Activated T-cell treated with anti-CD3 and anti-CD28 coated beads for 48 hours (primary cell): Measurements from ENCODE around the gene XRCC4.

Experiments
- DNase-seq: peaks from one replicate; pipeline ENCODE4 v3.0.0-alpha.2; 2020; ENCODE audit warnings: low read depth

Gene XRCC4

GRCh38 chr5:83071286-83072051, 5.9 kb upstream of the XRCC4 start:
- DNase-seq, result no peak

GRCh38 chr5:83072966-83073365, 4.4 kb upstream of the XRCC4 start:
- DNase-seq, result no peak

DNA sequence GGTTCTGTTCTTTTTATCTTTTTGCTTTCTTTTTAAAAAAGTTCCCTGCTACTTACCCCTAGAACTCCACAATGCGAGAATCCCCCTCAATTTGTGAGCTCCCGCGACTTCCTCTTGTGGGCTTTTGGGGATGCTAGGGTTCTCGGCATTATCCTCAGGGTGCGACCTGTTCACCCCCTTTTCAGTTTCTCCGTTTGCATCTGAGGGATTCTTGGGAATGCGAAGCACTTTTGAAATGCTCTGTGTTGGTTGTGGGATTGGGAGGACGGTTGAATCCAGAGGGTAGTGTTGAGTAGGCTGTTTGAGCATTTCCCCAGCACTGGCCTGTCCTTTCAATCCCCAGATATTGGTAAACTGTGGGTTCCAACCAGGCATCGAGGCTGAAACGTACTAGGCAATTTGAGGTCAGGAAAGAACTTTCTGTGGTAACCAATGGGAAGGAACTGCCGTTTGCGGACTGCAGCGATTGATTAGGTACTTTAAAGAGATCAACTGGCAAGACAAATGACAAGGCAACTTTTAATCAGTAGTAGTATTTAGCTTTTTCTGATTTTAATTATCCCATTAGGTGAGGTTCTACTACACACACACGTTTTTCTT, 415 bp downstream of the XRCC4 start:
- no peak for DNase-seq

- no peak for DNase-seq
Observed at GRCh38 chr5:83082750-83083149, 5.4 kb downstream of the XRCC4 start.

- DNase-seq, result no peak
Observed at GRCh38 chr5:83084336-83084735, 7.0 kb downstream of the XRCC4 start.

- no peak for DNase-seq
Observed at GRCh38 chr5:83085106-83085505, 7.8 kb downstream of the XRCC4 start.

DNA sequence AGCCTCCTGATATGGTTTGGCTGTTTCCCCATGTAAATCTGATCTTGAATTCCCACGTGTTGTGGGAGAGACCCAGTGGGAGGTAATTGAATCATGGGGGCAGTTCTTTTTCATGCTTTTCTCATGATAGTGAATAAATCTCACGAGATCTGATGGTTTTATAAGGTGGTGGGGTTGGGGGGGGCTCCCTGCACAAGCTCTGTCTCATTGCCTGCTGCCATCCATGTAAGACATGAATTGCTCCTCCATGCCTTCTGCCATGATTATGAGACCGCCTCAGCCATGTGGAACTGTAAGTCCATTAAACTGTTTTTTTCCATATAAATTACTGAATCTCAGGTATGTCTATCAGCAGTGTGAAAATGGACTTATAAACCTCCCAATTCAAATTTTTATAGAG, 12.8 kb downstream of the XRCC4 start:
- DNase-seq, result no peak

DNA sequence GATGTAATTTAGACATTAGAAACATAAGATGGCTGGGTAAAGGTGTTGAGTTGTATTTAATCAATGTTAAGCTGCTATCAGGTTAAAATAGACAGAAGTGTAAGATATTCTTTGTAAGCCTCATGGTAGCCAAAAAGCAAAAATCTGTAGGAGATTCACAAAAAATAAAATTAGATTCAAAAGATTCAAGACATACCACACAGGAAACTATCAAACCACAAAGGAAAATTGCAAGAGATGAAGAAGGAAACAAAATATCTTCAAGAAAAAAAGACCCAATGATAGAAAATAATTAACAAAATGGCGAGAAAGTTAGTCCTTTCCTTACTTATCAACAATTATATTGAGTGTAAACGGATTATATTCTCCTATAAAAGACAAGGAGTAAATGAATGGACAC, 15.3 kb downstream of the XRCC4 start:
- DNase-seq, result no peak

- DNase-seq, result no peak
Observed at GRCh38 chr5:83093692-83094091, 16.3 kb downstream of the XRCC4 start.

- no peak for DNase-seq
Observed at GRCh38 chr5:83095163-83095956, 18.0 kb downstream of the XRCC4 start.

GRCh38 chr5:83095957-83096539, 18.7 kb downstream of the XRCC4 start:
- DNase-seq, result no peak

GRCh38 chr5:83096660-83097339, 19.5 kb downstream of the XRCC4 start:
- DNase-seq, result no peak

DNA sequence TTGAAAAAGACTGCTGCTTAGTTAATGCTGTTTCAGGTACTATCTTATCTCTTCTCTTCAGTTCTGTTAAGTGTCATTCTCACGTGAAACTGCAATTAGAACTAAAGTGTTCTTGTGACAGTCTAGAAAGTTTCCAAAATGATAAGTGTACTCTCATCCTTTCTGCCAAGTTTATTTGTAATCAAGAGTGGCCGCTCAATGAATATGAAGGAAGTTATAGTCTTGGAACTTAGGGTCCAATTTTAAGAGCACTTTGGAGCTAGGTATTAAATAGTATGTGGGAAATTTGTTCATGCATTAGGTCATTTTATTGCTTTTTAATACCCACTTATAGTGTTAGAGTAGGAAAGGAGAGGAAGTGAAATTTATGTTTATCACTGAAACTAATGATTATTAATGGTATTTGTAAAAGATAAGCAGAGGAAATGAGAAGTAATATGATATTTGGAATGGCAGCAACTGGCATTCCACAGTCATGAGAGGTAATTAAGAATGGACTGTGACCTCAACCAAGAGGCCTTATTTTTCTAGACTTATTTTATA, 20.4 kb downstream of the XRCC4 start:
- no peak for DNase-seq

- no peak for DNase-seq
Observed at GRCh38 chr5:83099001-83099400, 21.7 kb downstream of the XRCC4 start.

- DNase-seq, result no peak
Observed at GRCh38 chr5:83099445-83099844, 22.1 kb downstream of the XRCC4 start.

- DNase-seq, result no peak
Observed at GRCh38 chr5:83101514-83101913, 24.2 kb downstream of the XRCC4 start.

DNA sequence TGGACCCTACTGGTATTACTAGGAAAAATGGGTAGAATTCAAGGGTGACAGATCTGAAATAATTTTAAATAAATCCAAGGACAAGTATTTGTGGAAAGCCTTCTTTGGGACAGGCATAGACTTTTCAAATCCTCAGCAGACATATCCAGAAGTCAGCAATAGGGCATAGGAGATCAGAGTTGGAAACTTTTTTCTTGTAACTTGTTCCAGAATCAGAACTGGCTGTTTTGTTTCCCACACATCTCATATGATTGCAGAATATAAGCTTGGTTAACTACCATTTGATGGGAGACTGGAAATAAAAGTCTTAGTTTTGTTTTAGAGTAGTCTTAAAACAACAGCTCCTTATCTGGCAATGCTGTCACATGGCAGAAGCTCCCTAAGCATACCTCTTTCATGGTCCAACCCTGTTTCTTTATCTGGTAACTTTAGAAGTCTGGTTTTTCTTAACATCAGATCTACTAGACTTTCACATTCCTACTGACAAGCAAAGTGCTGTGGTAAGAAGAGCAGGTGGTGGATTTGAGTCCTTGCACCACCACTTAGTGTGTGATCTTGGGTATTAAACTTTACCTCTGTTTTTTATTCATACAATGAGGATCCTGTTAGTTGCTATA, 25.1 kb downstream of the XRCC4 start:
- no peak for DNase-seq

DNA sequence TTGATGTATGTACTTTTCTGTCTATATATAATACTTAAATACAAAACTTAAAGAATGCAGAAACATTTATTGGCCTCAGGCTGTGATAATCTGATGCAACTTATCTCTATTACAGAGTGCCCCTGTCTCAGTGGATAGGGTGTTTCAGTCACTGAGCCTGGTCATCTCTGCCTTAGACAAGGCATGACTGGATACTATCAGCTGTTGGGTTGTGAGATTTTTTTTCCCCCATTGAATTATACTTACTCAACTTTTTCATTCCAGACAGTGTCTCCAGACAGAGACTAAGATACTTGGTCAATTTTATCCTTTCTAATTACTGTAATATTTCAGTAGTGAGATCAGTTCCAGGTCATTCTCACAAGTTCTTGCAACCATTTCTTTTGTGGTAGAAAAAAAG, 26.7 kb downstream of the XRCC4 start:
- DNase-seq, result no peak

DNA sequence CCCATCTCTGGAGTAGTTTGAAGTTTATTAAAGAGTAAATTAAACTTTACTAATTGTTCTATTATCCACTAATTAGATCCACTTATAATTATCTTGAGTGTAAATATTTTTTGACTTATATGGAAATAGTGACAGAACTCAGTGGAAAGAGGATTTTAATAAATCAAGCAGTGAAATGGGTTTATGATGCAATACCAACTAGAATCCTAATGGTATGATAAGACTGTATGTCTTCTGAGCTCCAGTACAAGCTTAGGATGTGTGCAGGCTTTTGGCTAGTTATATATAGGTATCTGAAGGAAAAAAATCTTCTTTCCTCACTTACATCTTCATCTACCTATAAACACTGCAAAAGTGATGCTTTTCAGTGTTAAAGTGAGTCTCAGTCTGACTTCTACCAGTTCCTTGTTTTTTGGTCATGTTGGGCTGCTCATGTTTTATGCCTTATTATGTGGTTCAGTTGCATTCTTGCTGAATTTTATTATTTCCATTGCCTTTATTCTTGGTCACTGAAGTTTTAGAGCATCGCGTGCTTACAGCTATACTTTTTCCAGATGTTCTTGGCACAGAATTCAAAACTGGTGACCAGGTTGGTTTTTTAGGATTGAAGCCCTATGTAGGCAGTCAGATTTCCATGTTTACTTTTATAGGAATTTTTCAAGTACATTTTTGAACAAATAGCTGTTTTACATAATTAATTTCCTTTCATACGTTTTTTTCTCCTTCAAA, 30.5 kb downstream of the XRCC4 start:
- DNase-seq, result no peak

DNA sequence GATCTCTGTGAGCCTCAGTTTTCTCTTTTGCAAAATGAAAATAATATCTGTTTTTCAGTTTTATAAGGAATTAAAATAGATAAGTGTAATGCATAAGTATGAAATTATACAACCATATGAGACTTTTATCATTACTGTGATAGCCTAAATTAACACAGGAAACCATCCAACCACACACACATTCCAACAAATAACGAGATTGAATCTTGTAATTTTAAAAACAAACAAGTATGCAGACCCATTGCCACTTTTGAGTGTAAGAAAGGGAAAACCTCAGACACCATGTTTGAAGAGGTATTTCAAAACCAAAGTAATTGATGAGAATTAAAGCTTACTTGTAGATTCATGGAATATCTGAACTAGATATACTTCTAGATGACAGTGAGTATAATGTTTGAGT, 32.0 kb downstream of the XRCC4 start:
- DNase-seq, result no peak

DNA sequence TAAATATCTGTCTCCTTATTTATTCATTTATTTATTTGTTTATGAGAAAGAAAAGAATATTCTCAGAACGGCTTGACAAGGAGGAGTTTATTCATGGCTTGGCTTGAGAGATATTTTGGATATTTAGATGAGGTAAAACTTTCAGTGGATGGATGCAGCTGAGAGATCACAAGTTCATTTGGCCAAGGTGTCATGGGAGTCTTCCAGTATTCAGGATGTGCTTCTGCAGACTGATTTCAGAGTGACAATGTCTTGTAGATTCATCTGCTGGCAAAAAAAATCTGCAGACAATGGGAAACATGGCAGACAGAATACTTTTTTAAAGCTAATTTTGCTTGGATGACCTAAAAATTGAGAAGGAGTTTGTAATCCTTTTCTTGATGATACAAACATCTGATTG, 38.5 kb downstream of the XRCC4 start:
- no peak for DNase-seq
